Measurements from ENCODE around the gene TMEM131L.
"Not testable (repeated sequence)": the region's sequence is repeated elsewhere in the genome, so short reads cannot be mapped to it uniquely, and the experiment has no call there.

- not testable (repeated sequence) for TF ChIP-seq POLR2A (IDR thresholded peaks at IDR 0.05; ENCODE audit: low read depth, low read length); CTCF (IDR thresholded peaks at IDR 0.05; ENCODE audit: extremely low read depth in 1 of 2, insufficient read depth in 1 of 2, low read depth in 1 of 2, low read length in 2 of 2); FOS (IDR thresholded peaks at IDR 0.05; ENCODE audit: borderline replicate concordance, insufficient read depth, low read length); MYC (IDR thresholded peaks at IDR 0.05; ENCODE audit: low read depth, low read length); MAX (IDR thresholded peaks at IDR 0.05; ENCODE audit: insufficient read depth, insufficient read length); POLR2AphosphoS5 (IDR thresholded peaks at IDR 0.05; ENCODE audit: insufficient read depth, low read depth, low read length); GATA2 (IDR thresholded peaks at IDR 0.05; ENCODE audit: insufficient read depth, insufficient read length, low read depth, low read length); EZH2 (IDR thresholded peaks at IDR 0.05; ENCODE audit: borderline replicate concordance, low read depth, low read length, severe bottlenecking); JUN (IDR thresholded peaks at IDR 0.05; ENCODE audit: borderline replicate concordance, insufficient read depth, insufficient read length, low read depth)
Measured at GRCh38 chr4:153416456-153416855, 49.7 kb upstream of the TMEM131L start.

Measured in endothelial cell of umbilical vein (primary cell).